NCI-H526 (cell line): Measurements from ENCODE around the gene FDXR.

ENCODE experiments used
- DNase-seq, 2 experiments: peaks; one replicate each; lab custom pipeline; 2025; lab: John Stamatoyannopoulos, UW

FDXR gene

DNA sequence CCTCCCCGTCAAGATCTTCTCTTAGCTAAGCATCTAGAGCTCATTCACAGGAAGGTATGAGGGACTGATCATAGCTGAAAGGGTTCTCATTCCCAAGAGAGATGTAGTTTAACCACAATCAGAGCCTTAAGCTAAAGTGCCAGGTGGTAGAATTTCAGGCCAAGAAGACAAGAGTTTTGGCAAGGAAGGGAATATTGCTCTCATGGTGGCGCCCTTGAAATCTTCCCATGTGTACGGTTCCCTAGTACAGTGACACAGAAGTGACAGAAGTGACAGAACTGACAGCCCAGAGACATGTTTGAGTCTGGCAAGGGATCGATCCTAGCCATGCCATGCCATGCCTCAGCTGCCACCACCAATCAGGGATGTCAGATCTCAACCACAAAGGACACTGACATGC, 15.6 kb downstream of the FDXR start:
- DNase-seq, result no peak

DNA sequence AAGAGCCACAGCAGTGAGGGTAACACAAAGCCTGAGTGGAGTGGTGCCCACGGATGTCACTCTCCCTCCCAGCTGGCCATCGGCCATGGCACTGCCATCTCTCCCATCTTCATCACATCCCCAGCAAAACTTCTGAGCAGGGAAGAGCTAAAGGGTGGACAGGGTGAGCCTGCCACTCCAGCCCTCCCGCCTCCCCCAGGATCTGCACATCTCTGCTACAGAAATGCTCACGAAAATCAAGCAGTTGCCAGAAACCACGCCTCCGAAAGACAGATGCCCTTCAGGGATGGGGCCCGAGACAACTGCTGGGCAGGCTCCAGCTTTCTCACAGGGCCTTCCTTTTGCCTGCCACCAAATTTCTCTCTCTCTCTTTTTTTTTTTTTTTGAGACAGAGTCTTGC, 16.7 kb downstream of the FDXR start:
- no peak for DNase-seq

DNA sequence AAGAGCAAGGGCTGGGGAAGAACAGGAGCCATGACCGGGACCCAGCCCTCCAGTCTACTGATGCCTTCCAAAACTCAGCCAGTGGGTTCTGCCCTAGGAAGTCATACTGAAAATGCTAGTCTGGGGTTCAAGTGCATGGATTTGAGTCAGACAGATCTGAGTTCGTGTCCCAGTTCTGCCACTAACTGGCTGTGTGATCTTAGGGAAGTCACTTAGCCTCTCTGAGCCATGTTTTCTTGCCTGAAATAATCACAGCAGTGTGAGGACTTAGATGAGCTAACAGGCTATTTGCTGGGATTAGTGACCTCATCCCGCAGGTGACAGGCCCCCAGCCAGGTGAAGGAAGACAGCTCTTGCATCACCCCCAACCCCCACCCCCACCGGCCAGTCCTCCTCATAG, 17.5 kb downstream of the FDXR start:
- DNase-seq, result no peak

DNA sequence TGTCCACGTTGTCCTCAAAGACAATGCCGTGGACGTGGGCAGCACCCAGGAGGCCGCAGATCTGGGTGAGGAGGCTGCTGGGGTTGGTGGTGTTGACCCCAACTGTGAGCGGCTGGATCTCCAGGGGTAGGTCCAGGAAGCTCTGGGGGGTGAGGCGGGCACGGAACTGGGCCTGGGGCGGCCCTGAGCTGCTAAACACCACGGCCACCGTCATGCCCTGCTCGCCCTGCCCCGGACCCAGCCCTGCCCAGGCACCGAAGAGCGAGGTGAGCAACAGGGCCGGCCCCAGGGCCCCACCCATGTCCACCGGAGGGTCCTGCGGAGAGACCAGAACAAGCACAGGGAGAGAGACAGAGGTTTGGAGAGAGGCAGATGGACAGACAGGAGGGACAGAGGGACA, 18.0 kb downstream of the FDXR start:
- no peak for DNase-seq

DNA sequence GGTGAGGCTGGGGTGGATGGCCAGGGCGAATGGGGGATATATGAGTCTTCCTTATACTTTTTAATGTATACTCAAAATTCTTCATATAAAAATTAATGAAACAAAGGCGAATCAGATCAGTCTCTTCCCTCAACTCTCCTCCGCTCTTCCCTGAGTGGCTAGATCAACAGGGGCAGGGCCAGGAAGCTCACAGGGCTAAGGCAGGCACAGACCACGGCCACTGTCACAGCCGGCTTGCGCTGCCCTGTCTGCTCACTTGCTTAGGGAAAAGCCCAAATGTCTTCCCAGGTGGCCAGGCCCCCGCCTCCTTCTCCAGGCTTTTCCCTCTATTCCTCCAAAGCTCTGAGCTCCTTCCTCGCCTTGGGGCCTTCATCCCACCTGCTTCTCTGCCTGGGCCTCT, 19.1 kb downstream of the FDXR start:
- no peak for DNase-seq

DNA sequence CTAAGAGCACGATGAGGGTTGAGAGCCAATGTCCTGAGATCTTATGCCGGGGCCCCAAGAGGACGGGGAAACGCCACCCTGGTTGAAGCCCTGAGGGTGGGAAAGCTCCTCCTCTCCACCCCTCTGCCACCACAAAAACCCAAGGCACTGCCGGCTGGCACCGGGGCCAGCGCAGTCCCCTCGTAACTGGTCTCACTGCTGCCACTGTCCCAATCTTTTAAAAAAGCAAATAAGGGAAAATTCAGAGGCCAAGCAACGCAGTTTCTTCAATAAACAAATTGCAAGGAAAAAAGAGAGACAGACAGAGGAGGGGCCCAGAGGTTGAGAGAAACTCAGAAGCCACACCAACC, 19.8 kb downstream of the FDXR start:
- DNase-seq, result no peak

DNA sequence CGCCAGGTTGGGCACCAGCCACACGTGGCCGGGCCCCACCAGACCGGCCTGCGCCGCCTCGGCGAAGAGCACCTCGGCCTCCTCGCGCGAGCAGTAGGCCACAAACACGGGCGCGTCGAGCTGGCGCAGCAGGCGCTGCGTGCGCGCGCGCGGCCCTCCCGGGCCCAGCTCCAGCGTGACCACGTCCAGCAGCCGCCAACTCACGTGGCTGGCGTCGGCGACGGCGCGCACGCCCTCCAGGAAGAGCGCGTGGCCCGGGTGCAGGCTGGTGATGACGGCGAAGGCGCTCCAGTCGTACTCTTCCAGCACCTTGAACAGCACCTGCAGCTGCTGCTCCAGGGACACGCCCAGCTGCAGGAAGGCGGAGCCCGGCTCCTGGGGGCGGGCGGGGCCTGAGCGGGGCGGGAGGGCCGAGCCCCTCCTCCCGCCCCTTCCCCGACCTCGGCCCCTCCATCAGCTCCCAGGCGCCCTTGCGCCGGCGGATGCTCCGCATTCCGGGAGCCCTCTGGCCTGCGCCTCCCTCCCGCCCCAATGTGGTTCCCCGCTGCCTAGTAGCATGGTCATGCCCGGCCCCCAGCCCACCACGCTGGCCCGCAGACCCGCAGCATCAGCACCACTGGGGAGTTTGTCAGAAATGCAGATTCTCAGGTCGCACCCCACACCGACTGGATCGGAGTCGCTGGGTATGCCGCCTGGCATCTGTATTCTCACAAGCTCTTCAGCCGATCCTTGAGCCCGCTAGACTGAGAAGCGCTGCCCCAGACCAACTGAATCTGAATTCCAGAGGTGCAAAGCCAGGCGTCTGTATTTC, 20.4 kb downstream of the FDXR start:
- DNase-seq, result peak; percentile 70 to 89

DNA sequence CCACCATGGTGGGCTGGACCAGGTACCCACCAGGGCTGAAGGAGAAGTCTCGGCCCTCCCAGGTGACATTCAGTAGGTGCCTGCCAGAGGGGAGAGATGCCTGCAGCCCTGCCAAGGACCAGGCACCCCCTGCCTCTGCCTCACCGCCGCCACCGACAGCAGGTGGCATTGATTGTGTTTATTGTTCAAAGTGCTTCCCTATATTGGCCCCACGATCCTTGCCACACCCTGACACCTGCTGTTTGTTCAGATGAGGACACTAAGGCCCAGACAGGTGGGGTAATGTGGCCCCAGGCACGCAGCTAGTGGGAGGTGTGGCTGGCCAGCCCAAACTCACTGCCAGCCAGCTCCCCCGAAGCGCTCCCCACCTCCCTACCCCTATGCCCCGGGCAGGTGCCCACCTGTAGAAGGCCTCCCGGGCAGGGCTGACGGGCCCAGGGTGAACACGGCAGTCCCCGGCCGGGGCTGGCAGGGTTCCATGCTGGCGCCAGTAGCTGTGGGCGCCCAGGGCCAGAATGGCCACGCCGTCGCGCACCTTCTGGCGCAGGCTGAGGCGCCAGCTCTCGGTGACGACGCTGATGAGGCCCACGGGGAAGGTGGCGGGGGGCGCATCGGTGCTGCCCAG, 21.1 kb downstream of the FDXR start:
- DNase-seq, result peak in 1 of 2 experiments; percentile 66

DNA sequence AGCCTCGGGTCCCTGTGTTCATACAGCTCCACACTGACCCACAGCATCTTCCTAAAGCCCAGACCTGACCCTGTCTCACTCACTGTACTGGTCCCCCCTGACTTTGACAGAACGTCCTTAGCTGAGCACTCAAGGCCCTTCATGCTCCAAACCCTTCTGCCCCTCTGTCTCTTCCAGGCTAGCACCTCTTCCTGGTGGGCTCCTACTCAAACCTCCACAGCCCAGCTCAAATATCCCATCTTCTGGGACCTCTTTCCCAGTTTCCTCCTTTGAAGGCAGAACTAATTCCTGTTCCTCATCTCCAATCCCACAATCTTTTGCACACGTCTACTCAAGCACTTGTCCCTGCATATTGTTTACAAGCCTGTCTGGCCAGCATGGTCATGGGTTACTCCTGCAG, 21.9 kb downstream of the FDXR start:
- no peak for DNase-seq

DNA sequence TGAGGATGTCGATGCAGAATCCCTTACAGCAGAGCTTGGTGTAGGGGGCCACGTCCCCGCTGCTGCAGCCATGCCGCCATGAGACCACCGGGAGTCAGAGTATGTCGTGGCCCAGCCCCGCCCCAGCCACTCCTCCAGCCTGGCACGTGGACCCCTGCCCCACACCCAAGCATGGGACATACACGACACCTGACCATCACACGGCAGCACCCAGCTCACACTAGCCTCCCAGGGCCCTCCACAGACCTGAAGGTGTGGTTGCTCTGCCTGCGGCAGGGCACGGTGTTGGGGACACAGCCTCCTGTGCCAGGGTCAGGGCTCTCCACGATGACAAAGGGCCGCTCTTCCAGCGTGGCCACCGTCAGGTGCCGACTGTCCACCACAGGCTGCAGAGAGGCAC, 22.5 kb downstream of the FDXR start:
- no peak for DNase-seq

DNA sequence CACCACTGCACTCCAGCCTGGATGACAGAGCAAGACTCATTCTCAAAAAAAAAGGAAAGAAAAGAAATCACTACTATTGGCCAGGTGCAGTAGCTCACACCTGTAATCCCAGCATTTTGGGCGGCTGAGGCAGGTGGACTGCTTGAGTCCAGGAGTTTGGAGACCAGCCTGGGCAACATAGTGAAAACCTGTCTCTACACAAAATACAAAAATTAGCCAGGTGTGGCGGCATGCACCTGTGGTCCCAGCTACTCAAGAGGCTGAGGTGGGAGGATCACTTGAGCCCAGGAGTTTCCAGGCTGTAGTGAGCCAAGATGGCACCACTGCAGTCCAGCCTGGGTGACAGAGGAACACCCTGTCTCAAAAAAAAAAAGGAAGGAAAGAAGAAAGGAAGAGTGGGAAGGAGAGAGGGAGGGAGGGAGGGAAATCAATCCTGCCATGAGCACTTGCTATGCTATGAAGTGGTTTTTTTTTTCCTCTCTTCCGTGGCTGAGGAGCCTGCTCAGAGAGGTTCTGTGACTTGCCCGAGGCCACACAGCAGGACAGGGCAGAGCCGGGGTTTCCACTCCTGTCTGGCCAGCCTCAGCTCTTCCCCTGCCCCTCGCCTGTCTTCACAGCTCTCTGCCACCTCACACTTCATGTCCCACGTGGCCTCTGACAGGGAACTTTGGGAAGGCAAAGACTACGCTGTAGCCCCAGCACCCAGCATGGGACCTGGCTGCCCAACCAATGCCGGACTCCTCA, 24.0 kb downstream of the FDXR start:
- no peak for DNase-seq

DNA sequence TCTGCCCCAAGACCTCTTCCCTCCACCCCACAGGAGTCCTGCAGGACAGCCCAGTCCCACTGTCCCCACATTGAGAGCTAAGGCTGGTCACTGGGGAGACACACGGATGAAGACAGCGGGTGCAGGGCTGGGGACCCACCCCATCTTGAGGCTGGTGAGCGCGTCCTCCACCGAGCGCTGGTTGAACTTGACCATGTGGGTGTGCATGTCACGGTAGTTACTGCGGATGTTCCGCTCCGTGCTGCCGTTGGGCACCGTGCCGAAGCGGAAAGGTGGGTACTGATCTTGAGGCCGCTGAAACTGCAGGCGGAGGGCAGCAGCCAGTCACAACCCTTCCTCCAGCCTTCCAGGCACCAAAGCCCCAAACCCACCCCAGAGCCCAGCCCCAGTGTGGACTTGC, 26.2 kb downstream of the FDXR start:
- no peak for DNase-seq

DNA sequence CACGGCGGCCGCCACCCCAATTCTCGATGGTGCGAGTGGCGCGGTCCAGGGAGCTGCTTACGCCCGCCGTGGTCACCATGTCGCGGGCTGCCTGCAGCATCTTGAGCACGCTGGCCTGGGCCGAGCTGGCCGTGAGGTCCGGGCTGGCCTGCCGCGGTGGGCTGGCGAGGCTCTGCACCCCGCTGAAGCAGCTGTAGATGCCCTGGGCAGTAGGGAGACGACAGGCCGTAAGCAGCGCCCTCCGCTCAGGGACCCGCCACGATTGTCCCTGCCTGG, 29.5 kb downstream of the FDXR start:
- no peak for DNase-seq

DNA sequence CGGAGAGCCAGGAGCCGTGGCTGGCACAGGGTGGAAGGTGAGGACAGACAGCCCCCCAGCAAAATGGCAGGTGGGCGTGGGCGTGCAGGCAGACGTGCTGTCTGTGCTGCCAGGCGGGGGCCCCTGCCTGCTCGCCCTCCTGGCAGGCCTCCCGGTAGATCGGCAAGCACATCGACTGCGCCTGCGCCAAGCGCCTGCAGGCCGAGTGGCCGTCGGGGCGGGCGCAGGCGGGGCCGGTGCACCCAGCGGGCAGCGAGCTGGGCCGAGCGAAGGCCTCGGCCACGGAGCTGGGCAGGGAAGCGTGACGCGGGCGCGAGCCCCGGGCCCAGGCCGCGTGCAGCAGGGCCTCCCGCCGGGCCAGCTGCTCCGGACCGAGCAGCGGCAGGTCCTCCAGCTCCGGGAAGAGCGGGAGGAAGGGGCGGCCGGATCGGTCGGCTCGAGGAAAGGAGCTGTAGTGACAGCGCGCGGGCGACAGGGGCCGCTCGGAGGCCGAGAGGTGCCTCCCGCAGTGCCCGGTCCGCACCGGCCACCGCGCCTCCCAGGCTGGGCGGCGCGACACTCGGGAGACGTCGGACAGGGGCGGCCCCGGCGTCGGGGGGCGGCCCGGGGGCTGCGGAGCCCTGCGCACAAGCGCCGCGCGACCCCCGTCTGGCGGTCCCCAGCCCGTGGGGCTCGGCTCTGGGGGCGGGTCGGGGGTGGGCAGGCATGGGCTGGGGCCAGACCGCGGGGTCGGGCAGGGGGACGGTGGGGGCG, 30.0 kb downstream of the FDXR start:
- DNase-seq, result peak in 1 of 2 experiments; percentile 83

DNA sequence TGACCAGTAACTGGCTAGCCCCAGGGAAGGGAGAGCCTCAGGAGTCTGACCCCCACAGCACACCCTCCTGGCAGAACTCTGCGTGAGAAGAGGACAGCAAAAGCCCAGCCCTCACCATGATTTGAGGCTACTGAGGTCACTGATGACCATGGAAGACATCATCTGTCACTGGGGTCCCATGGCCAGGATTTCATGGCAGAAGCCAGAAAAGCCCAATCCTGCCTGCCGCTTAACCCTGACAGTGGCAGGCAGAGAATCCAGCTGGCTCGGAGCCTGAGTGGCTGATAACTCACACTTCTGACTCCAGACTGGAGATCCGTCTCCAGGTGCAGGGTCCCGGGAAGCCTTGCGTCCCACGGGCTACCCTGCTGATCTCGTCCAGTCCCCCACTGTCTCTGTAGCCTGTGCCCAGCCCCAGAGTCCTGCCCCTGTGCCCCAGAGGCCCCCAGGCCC, 30.6 kb downstream of the FDXR start:
- no peak for DNase-seq

DNA sequence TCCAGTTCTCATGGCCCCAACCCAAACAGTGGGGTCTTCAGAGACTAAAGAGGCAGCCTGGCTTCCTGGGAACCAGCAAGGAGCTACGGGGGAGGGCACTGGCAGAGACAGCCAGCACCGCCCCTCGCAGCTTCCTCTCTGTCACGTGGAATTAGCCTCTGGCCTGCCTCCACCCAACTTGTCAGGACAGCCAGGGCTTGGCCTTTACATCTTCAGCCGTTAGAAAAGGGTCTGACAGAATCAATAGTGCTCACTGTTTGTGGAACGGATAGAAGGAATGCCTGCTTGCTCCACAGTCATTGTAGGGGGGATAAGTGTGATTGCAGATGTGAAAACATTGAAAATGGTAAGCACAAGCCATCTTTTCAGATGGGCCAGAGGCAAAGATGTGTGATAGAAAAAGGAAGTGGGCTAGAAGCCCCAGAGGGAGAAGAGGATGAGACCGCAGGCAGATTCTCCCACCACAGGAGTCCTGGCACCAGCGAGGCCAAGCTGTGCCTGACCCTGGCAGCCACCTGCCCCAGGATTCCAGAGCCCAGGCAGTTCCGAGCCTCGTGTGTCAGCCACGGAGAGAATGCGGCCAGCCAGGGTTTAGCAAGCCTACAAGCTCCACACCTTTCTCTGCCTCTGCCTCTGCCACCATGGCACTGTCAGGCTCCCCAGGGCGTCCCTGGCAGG, 31.7 kb downstream of the FDXR start:
- DNase-seq, result no peak

DNA sequence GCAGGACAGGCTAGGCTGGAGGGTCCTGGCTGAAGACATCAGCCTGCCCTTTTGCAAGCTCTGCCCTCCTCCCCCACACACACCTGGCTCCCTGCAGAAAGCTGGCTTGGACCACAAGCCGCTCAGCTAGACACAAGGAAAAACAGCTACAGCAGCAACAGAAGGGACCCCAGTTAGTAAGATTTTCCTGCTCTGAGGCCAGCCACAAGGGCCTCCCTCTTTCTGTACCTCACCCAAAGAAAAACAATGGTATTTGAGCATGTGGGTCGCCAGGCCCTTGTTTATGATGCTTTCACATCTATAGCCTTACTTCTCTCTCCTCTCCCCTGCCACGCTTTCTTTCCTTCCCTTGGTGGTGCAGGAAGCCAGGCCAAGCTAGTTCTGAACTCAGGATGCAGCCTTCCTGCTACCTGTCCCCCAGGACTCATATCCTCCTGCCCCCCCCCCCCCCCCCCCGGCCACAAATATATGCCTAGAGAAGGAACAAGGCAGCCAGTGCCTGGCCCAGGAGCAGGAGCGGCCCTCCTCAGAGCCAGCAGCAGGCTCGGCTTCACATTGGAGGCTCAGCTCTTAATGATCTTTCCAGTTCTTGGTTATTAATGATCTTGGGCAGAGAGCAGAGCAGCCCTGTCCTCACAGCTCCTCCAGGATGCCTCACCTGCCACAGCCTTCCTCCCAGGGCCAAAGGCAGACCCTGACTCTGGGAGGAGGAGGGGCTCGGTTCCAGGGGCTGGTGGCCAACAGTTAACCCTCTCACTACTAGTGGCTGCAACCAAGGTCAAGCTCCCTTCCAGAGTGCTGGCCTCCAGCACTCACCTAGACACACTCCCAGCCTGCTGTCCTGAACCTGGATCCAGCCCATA, 32.6 kb downstream of the FDXR start:
- DNase-seq, result no peak

DNA sequence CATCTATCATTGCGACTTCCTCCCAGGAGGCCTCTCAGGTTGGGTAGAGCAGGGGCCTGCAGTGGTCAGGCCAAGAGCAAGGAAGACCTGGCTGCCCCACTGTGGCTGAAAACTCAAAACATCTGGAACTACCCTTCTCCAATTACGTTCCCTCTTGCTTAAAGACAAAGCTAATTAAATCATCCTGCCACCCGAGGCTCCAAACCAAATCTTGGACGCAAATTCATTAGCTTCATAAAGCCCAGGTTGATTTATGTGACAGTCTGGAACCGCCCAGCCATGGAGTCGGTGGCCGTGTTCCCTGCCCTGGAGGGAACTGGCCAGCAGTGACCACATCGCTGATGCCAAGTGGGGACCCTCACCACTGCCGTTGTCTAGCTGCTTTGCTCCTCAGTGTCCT, 34.5 kb downstream of the FDXR start:
- no peak for DNase-seq

DNA sequence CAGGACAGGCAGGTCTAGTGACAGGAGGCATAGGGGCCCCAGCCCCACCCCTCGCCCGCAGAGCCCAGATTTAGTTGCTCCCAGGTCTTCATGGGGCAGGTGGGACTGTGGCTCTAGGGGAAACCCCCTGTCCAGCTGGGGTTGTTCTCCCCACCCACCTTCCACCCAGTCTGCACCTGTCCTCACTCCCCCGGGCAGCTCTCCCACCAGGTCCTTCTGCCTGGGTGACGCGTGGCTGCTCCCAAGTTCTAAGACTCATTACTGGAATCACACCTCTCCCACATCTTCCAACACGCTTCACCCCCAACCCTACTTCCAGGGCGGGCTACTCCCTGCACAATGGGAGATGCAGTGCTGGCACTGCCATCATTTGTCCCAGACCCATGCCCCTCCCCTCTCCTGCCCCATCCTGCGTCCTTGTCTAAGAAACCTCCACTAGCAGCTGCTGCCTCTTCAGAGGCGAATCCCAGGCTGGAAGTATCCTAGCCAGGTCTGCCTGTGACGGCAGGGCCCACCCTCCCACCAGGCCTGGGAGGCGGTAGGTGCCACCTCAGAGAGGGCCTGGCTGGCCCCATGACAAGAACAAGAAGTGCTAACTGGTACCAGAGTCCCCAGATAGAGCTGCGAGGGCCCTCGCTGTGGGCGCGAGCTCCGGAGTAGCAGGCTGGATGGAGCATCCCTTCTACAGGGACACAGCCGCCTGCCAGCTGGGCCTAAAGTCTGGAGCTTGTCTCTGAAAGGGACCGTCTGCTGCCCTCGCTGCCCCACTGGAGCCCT, 35.9 kb downstream of the FDXR start:
- no peak for DNase-seq

DNA sequence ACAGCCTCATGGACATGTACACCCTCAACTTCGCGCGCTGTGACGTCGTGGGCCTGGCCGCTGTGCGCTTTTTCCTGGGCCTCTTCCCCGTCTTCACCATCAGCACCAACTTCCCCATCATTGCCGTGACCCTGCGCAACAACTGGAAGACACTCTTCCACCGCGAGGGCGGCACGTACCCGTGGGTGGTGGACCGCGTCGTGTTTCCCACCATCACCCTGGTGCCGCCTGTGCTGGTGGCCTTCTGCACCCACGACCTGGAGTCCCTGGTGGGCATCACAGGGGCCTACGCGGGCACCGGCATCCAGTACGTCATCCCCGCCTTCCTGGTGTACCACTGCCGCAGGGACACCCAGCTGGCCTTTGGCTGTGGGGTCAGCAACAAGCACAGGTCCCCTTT, 36.6 kb downstream of the FDXR start:
- DNase-seq, result no peak
